H9 (cell line): Measurements from ENCODE around the gene GUCY2D. TPM values are rescaled to one million over a fixed set of nuclear protein-coding genes. Genes with fewer than 3 reads are reported as not detected.

Experiments
- DNase-seq: peaks from one replicate; pipeline ENCODE4 v3.0.0-alpha.2; 2017
- H2AFZ ChIP-seq: one replicate; pipeline ENCODE4 v1.6.1; 2013; ENCODE audit warnings: mild to moderate bottlenecking, low read length, control low read depth, moderate library complexity
- H2AK5ac ChIP-seq: 2 replicates; pipeline ENCODE4 v1.6.1; 2013; ENCODE audit warnings: low read length, control low read depth, mixed read lengths; ENCODE audit not compliant: insufficient read length
- H2BK120ac ChIP-seq: one replicate; pipeline ENCODE4 v1.6.1; 2013; ENCODE audit warnings: low read depth, mild to moderate bottlenecking, low read length, control low read depth, inconsistent platforms; ENCODE audit not compliant: poor library complexity, severe bottlenecking
- H2BK12ac ChIP-seq: 2 replicates; pipeline ENCODE4 v1.6.1; 2013; ENCODE audit warnings: low read length, control low read depth, mixed read lengths, low read depth; ENCODE audit not compliant: insufficient read length
- H2BK15ac ChIP-seq: 2 replicates; pipeline ENCODE4 v1.6.1; 2013; ENCODE audit warnings: low read depth, low read length, control low read depth
- H2BK20ac ChIP-seq: one replicate; pipeline ENCODE4 v1.6.1; 2013; ENCODE audit warnings: low read depth, mild to moderate bottlenecking, low read length, control low read depth, inconsistent platforms; ENCODE audit not compliant: poor library complexity, severe bottlenecking
- H2BK5ac ChIP-seq: 2 replicates; pipeline ENCODE4 v1.6.1; 2013; ENCODE audit warnings: low read length, control low read depth, mixed read lengths; ENCODE audit not compliant: insufficient read length
- H3K14ac ChIP-seq: 2 replicates; pipeline ENCODE4 v1.6.1; 2013; ENCODE audit warnings: low read length, control low read depth; ENCODE audit not compliant: insufficient read depth
- H3K18ac ChIP-seq: 2 replicates; pipeline ENCODE4 v1.6.1; 2013; ENCODE audit warnings: low read depth, mild to moderate bottlenecking, mixed read lengths, low read length, control low read depth; ENCODE audit not compliant: insufficient read length
- H3K23ac ChIP-seq: 2 replicates; pipeline ENCODE4 v1.6.1; 2013; ENCODE audit warnings: low read length, control low read depth, mixed read lengths, low read depth; ENCODE audit not compliant: insufficient read length
- H3K23me2 ChIP-seq: 2 replicates; pipeline ENCODE4 v1.6.1; 2013; ENCODE audit warnings: low read depth, mild to moderate bottlenecking, mixed read lengths, low read length, control low read depth; ENCODE audit not compliant: insufficient read length, poor library complexity, severe bottlenecking
- H3K27ac ChIP-seq: 2 replicates; pipeline ENCODE4 v1.5.1; 2013; ENCODE audit warnings: low read length, control low read depth, mixed read lengths, low read depth; ENCODE audit not compliant: insufficient read length
- H3K27me3 ChIP-seq: 2 replicates; pipeline ENCODE4 v1.6.1; 2013; ENCODE audit warnings: low read length, control low read depth, inconsistent platforms; ENCODE audit not compliant: insufficient read depth
- H3K4ac ChIP-seq: 2 replicates; pipeline ENCODE4 v1.6.1; 2013; ENCODE audit warnings: low read depth, mild to moderate bottlenecking, control low read depth, inconsistent platforms, low read length, moderate library complexity
- H3K4me1 ChIP-seq: 2 replicates; pipeline ENCODE4 v1.6.1; 2013; ENCODE audit warnings: low read length, control low read depth, inconsistent platforms; ENCODE audit not compliant: insufficient read depth
- H3K4me2 ChIP-seq: 2 replicates; pipeline ENCODE4 v1.6.1; 2013; ENCODE audit warnings: low read length, control low read depth, mixed read lengths; ENCODE audit not compliant: insufficient read length, insufficient read depth
- H3K56ac ChIP-seq: 2 replicates; pipeline ENCODE4 v1.6.1; 2013; ENCODE audit warnings: low read depth, mild to moderate bottlenecking, mixed read lengths, low read length, control low read depth; ENCODE audit not compliant: insufficient read length
- H3K79me1 ChIP-seq: 2 replicates; pipeline ENCODE4 v1.6.1; 2013; ENCODE audit warnings: low read depth, mild to moderate bottlenecking, moderate library complexity, low read length, control low read depth, inconsistent platforms; ENCODE audit not compliant: insufficient read depth, poor library complexity, severe bottlenecking
- H3K79me2 ChIP-seq: 2 replicates; pipeline ENCODE4 v1.6.1; 2013; ENCODE audit warnings: low read length, control low read depth, inconsistent platforms; ENCODE audit not compliant: insufficient read depth
- H3K9ac ChIP-seq: 2 replicates; pipeline ENCODE4 v1.6.1; 2013; ENCODE audit warnings: low read length, control low read depth, mixed read lengths; ENCODE audit not compliant: insufficient read length; ENCODE audit errors: extremely low read depth
- H3K9me3 ChIP-seq: one replicate; pipeline ENCODE4 v1.6.1; 2013; ENCODE audit warnings: low read depth, low read length, inconsistent platforms; ENCODE audit not compliant: control insufficient read depth
- H3T11ph ChIP-seq: one replicate; pipeline ENCODE4 v1.6.1; 2013; ENCODE audit warnings: mild to moderate bottlenecking, low read length, control low read depth, inconsistent platforms
- H4K20me1 ChIP-seq: one replicate; pipeline ENCODE4 v1.6.1; 2013; ENCODE audit not compliant: control insufficient read depth, insufficient read length, insufficient read depth
- H4K5ac ChIP-seq: 2 replicates; pipeline ENCODE4 v1.6.1; 2013; ENCODE audit warnings: low read depth, mild to moderate bottlenecking, mixed read lengths, low read length, control low read depth; ENCODE audit not compliant: insufficient read length
- H4K8ac ChIP-seq: replicated peaks from 2 replicates; pipeline ENCODE4 v1.6.1; 2013; ENCODE audit warnings: low read length, control low read depth, mixed read lengths, low read depth; ENCODE audit not compliant: insufficient read length
- H4K91ac ChIP-seq: 2 replicates; pipeline ENCODE4 v1.6.1; 2013; ENCODE audit warnings: low read depth, mild to moderate bottlenecking, moderate library complexity, mixed read lengths, low read length, control low read depth; ENCODE audit not compliant: insufficient read length
- H3K27ac Mint-ChIP-seq, 3 experiments: 2 replicates in 2 of 3; 3 replicates in 1 of 3; pipeline ENCODE4 v1.8.0; 2020 to 2021; ENCODE audit warnings: mixed read lengths in 3 of 3, mild to moderate bottlenecking in 1 of 3, moderate library complexity in 1 of 3
- H3K27me3 Mint-ChIP-seq: 2 replicates; pipeline ENCODE4 v1.8.0; 2021; ENCODE audit warnings: low read depth, mild to moderate bottlenecking, moderate library complexity, mixed read lengths
- H3K36me3 Mint-ChIP-seq, 3 experiments: 2 replicates in 2 of 3; 3 replicates in 1 of 3; pipeline ENCODE4 v1.8.0; 2020 to 2021; ENCODE audit warnings: low read depth in 3 of 3, mixed read lengths in 3 of 3; ENCODE audit not compliant: insufficient read depth in 1 of 3
- H3K4me1 Mint-ChIP-seq, 2 experiments: 2 replicates each; pipeline ENCODE4 v1.8.0; 2020; ENCODE audit warnings: mixed read lengths in 2 of 2
- H3K4me3 Mint-ChIP-seq, 2 experiments: 2 replicates in 1 of 2; 3 replicates in 1 of 2; pipeline ENCODE4 v1.8.0; 2020 to 2021; ENCODE audit warnings: mild to moderate bottlenecking in 2 of 2, mixed read lengths in 2 of 2, moderate library complexity in 1 of 2
- H3K9me3 Mint-ChIP-seq, 2 experiments: 2 replicates in 1 of 2; 3 replicates in 1 of 2; pipeline ENCODE4 v1.8.0; 2020; ENCODE audit warnings: mild to moderate bottlenecking in 2 of 2, mixed read lengths in 2 of 2, moderate library complexity in 1 of 2
- CTCF ChIP-seq: fragments of 200-600 bp; sonication (generic); conservative IDR thresholded peaks from 3 replicates; pipeline ENCODE4 v1.8.0; 2021; ENCODE audit warnings: antibody characterized with exemption, mild to moderate bottlenecking
- WGBS: extraction: QIAGEN DNeasy Blood & Tissue Kit; methylation state at CpG from one replicate; pipeline ENCODE4 v1.1.7; 2013; ENCODE audit warnings: missing lambda C conversion rate, low lambda C conversion rate, mixed read lengths; ENCODE audit not compliant: insufficient read length; ENCODE audit errors: extremely low coverage; 5-methylcytosine and 5-hydroxymethylcytosine counted together
- total RNA-seq: library from RNA; stranded (reverse); gene quantifications from 2 replicates; pipeline ENCODE4 v1.2.1, GENCODE V29; 2021

Gene GUCY2D
- total RNA-seq, 1 experiment from 2014 or later = 0.15 TPM

- H3K79me2 ChIP-seq = no peaks in the 10 kb centered on the region
- H2AK5ac ChIP-seq = no peak overlapping the region
- H4K8ac ChIP-seq = no peak overlapping the region
- H3K27me3 ChIP-seq = no peaks in the 10 kb centered on the region
- no peak overlapping the region for H3T11ph ChIP-seq
- no CpG with 5 or more reads among the region's 4 CpGs for WGBS
- H2AFZ ChIP-seq = no peak overlapping the region
- Mint-ChIP-seq H3K4me1 (peaks cover 0 to 5% of the 10 kb centered on the region in 2 experiments; a peak in 3 of 4 replicates), H3K36me3 (no peaks in the 10 kb centered on the region), H3K27ac (no peak overlapping the region; a peak in 1 of 7 replicates), H3K4me3 (no peak overlapping the region), H3K9me3 (no peaks in the 10 kb centered on the region; a peak in 1 of 5 replicates), H3K27me3 (peaks cover 42% of the 10 kb centered on the region)
- H3K9ac ChIP-seq = no peak overlapping the region
- DNase-seq = no peak
- H3K4ac ChIP-seq = no peak overlapping the region
- no peak overlapping the region for H2BK120ac ChIP-seq
- no peak overlapping the region for H2BK15ac ChIP-seq
- no peaks in the 10 kb centered on the region for H4K20me1 ChIP-seq
- H3K23ac ChIP-seq = no peak overlapping the region
- H3K14ac ChIP-seq = no peak overlapping the region
- H3K18ac ChIP-seq = no peak overlapping the region
- no peak overlapping the region for H2BK12ac ChIP-seq
- H2BK5ac ChIP-seq = no peak overlapping the region
- H4K5ac ChIP-seq = no peak overlapping the region
- H3K4me1 ChIP-seq = no peaks in the 10 kb centered on the region
- no peak overlapping the region for H3K56ac ChIP-seq
- no peaks in the 10 kb centered on the region for H3K79me1 ChIP-seq
- H4K91ac ChIP-seq = no peak overlapping the region
- H3K9me3 ChIP-seq = no peaks in the 10 kb centered on the region
- H2BK20ac ChIP-seq = no peak overlapping the region
- no peak overlapping the region for H3K27ac ChIP-seq
- no peak overlapping the region for H3K4me2 ChIP-seq
- H3K23me2 ChIP-seq = no peaks in the 10 kb centered on the region
- TF ChIP-seq CTCF = no peak
Measured at GRCh38 chr17:8047769-8048110, 45.3 kb downstream of the GUCY2D start.
